H54 (cell line): ENCODE measurements around the gene CLDN7.
"Not testable (repeated sequence)": the region's sequence is repeated elsewhere in the genome, so short reads cannot be mapped to it uniquely, and the experiment has no call there.

Source experiments
- DNase-seq: peaks from one replicate; pipeline ENCODE4 v3.0.0; 2011; ENCODE audit warnings: low spot score, mixed read lengths; ENCODE audit not compliant: insufficient read length
- FAIRE-seq: peaks from 3 replicates; lab custom pipeline; 2011; peaks lifted over from hg19 to GRCh38; lab: Jason Lieb, UNC
- POLR2A ChIP-seq: IDR thresholded peaks from 2 replicates; pipeline ENCODE4 v1.6.1; 2011; ENCODE audit warnings: low read depth, mild to moderate bottlenecking, low read length

CLDN7 gene

DNA sequence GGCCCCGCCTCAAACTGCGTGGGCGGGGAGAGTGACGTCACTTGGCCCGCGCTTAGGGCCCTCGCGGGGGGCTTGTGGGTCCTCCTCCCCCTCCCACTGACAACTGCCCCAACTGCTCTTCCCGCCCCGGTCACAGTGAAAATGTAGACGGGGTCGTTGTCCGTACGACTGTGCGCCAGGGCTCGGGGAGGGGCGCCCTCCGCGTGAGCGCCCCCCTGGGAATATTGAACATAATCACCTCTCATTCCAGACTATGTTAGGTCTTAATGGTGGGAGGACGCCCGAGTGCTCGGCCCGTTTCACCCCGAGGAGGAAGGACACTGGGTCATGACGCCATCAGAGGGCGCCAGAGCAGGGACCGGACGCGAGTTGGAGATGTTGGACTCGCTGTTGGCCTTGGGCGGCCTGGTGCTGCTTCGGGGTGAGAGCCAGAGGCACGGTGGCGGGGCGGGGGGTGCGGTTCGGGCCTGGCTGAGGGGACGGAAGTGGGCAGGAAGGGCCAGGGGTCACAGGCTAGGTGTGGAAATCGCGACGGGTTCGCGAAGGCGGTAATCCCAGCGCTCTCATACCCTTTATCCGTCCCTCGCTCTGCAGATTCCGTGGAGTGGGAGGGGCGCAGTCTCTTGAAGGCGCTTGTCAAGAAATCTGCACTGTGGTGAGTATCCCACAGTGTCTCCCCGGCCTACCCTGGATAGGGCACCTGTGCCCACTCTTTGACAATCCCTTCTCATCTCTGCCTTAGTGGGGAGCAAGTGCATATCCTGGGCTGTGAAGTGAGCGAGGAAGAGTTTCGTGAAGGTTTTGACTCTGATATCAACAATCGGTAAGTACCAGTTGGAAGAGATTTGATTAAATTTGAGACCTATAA, 9.9 kb downstream of the CLDN7 start, which contains the start of gene ELP5:
Gene ELP5 (plus strand): TSS at position 40 of the 868 bp plus-strand sequence. CDS start 336 bp downstream, at position 376.
- FAIRE-seq (no peak), DNase-seq (peak; percentile 90)
- TF ChIP-seq POLR2A = peak; percentile 68

- peak; percentile 84 for FAIRE-seq
- DNase-seq = peak; percentile 94
- TF ChIP-seq POLR2A = peak; percentile 46; the same call in 1 of the 2 replicates
Observed at GRCh38 chr17:7251661-7252175, 10.6 kb downstream of the CLDN7 start, which contains the start of gene CTDNEP1. CTDNEP1 (minus strand) TSS chr17:7251734; CDS start chr17:7251296, 438 bp downstream.

DNA sequence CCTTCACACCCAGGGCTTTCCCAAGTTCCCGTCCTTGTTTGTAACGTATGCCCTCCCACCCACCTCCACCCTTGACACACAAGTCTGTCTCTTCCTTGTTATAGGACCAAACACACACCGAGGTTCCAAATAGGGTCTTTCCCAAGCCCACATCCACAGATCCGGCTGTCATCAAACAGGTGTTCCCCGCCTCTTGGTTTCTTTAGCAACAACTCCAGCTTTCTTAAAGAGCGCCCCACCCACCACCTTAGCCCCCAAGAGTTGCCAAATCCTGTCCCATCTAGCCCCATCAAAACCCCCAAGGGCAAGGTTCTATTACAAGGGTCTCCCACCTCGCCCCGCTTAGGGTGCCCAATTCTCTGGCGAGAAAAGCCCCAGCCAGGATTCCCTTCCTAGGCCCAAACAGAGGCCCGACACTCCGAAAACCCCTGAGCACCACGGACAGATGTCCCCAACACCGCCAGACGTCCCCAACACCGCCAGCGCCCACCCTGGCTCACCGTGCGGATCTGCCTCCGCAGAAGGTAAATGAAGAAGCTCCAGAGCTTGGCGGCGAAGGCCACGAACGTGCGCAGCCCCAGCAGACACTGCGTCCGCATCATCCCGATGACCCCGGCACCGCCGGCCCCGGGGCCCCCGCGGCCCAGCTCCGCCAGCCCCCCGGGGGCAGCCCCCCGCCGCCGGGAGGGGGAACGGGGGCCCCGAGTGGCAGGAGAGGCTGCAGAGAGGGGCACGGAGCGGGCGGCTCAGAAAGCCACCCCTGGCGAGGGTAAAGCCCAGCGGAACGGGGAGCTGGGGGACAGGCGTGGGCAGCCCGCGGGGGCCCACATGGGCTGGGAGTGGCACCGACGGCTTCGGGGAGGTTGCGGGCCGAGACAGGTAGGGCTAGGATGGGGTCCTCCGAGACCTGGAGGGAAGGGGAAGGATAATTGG, 11.3 kb downstream of the CLDN7 start:
- no peak for FAIRE-seq
- no peak for DNase-seq
- no peak for TF ChIP-seq POLR2A

DNA sequence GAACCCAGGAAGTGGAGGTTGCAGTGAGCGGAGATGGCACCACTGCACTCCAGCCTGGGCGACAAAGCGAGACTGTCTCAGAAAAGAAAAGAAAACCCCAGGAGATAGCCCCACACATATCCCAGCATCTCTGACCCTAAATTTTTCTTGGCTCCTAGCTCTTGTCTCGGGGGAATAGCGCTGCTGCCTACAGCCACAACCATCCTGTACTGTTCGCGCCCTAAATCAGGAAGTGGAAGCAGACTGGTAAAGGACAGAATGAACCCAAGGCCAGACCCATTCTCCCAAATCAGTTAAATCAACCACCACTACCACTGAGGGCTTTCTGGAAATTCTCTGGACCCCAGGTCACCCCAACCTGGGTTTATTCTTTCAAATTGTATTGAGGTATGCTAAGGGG, 12.4 kb downstream of the CLDN7 start:
- DNase-seq (no peak), FAIRE-seq (no peak)
- TF ChIP-seq POLR2A = no peak

- TF ChIP-seq POLR2A = no peak
- DNase-seq = no peak
- FAIRE-seq = no peak
Observed at GRCh38 chr17:7249214-7249613, 13.1 kb downstream of the CLDN7 start.

GRCh38 chr17:7248796-7249195, 13.5 kb downstream of the CLDN7 start:
- FAIRE-seq = no peak

DNA sequence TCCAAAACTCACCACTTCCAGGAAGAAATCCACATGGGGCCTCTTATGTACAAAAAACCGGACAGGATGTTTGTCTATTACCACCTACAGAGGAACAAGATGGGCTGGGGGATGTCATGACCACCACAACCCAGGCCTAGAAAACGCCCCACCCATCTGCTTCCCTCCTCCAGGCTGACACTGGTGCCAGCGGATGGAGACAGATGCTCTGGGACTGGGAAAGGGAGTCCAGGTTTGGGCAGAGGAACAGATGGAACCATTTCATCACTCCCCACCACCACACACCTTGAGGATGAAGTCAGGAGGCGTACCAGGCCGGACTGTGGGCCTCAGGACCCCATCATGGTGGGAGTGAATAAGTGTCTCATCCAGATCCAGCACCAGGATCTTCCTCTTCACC, 15.5 kb downstream of the CLDN7 start:
- no peak for TF ChIP-seq POLR2A
- DNase-seq = no peak
- FAIRE-seq = no peak

More at GRCh38 chr17:7248796-7249195, 13.5 kb downstream of the CLDN7 start:
- no peak for TF ChIP-seq POLR2A
- no peak for DNase-seq

DNA sequence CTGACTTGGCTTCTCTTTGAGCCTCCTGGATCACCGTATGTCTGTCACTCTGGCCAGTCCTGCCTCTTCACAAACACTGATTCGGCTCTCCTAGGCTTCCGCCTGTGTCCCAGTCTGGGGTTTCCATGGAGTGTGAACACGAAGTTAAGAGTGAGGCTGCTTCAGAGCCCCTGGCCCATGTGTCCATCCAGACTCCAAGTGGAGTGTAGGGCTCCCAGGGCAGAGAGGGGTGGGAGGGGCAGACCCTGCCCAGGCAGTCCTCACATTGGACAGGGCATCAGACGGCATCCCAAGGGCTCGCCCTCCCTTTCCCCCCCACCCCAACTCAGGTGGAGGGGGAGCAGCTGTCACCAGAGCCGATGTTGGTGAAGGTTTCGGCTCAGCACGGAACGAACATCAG, 18.4 kb downstream of the CLDN7 start:
- not testable (repeated sequence) for FAIRE-seq, DNase-seq

DNA sequence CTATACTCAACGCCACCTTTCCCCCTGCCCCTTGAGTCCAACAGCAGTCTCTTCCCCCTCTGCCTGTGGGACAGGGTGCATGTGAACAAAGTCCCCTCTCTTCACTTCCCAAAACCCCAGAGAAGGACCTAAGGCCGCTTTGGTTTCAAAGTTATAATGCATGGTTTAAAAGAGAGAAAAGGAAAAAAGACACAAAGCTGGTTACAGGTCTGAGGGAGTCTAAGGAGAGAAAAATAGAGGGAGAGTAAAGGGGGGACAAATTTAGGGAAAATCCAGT, 18.9 kb downstream of the CLDN7 start:
- TF ChIP-seq POLR2A = no peak
- DNase-seq = no peak
- no peak for FAIRE-seq

DNA sequence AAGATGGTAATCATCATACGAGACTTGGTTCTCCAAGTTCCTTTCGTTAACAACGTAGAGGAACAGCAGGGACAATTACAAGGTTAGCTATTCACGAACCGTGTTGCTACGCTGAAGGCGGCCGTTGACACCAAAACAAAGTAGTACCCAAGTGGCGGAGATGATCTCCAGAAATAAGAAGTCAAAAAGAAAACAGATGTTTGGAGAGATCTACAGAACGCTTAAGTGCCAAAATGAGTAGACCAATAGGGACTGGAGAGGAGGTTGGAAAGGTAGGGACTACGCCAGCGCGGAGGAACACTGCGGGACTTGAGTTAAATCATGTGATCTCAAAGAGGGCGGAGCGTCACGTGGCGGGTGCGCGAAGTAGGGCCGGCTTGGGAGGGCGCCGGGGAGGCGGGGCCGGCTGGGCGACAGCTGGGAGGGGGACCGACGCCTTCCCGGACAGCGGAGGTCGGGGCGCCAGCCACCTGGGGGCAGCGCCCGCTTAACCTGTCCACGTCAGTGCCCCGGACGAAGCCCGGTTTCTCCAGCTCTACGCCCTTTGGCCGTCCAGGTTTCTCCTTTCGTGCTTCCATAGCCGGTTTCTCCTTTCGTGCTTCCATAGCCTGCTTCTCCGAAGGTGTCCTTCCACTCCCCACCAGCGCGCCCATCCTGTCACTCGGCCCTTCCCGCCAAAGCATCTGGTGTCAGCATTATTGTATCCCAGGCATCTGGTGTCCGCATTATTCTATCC, 19.4 kb downstream of the CLDN7 start:
- TF ChIP-seq POLR2A = peak; percentile 29; the same call in 1 of the 2 replicates
- peak; percentile 72 for DNase-seq
- FAIRE-seq = no peak

- DNase-seq (no peak), FAIRE-seq (no peak)
- TF ChIP-seq POLR2A = peak; percentile 37; the same call in 1 of the 2 replicates
Observed at GRCh38 chr17:7241783-7242716, 20.2 kb downstream of the CLDN7 start, which contains the start of gene GABARAP. GABARAP (minus strand) TSS chr17:7242449; CDS start chr17:7242330, 119 bp downstream.
